ENCODE measurements around the gene NIF3L1. TPM values are rescaled to one million over a fixed set of nuclear protein-coding genes. Genes with fewer than 3 reads are reported as not detected.

The NIF3L1 gene
- total and polyA plus RNA-seq, 9 of the 15 experiments (the other 6 are each of a cell fraction or from before 2014, with no cell fraction given): 26.7 to 89.5 (median 45.6) TPM

- POLR2A ChIA-PET: interaction anchor here (1.5 kb wide), 1 partner anchor 10 kb away, joined by 5 read pairs; the partner anchor contains the start of genes NIF3L1 and PPIL3
- TF ChIP-seq BACH1 (tag; IDR thresholded peaks at IDR 0.05): no peak
- TF ChIP-seq C11orf30 (IDR thresholded peaks at IDR 0.05; ENCODE audit: low read depth): 0 out of 2 replicates have a peak, but pooled peaks have one; percentile 50
- peak; percentile 35; the same call in 1 of the 2 replicates for TF ChIP-seq MAFF (IDR thresholded peaks at IDR 0.05; ENCODE audit: low read length)
- TF ChIP-seq ETV1 (tag; conservative IDR thresholded peaks at IDR 0.05; ENCODE audit: low read depth): no peak
- no peak for TF ChIP-seq ZNF449 (CRISPR knock-in tag; IDR thresholded peaks at IDR 0.05)
- no peak for TF ChIP-seq ZNF124 (CRISPR knock-in tag; IDR thresholded peaks at IDR 0.05)
- TF ChIP-seq ZBTB33 (CRISPR knock-in tag; IDR thresholded peaks at IDR 0.05): no peak
- TF ChIP-seq, protein P1, sequence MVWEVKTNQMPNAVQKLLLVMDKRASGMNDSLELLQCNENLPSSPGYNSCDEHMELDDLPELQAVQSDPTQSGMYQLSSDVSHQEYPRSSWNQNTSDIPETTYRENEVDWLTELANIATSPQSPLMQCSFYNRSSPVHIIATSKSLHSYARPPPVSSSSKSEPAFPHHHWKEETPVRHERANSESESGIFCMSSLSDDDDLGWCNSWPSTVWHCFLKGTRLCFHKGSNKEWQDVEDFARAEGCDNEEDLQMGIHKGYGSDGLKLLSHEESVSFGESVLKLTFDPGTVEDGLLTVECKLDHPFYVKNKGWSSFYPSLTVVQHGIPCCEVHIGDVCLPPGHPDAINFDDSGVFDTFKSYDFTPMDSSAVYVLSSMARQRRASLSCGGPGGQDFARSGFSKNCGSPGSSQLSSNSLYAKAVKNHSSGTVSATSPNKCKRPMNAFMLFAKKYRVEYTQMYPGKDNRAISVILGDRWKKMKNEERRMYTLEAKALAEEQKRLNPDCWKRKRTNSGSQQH (CRISPR knock-in tag; IDR thresholded peaks at IDR 0.05): no peak
- TF ChIP-seq, protein P2, sequence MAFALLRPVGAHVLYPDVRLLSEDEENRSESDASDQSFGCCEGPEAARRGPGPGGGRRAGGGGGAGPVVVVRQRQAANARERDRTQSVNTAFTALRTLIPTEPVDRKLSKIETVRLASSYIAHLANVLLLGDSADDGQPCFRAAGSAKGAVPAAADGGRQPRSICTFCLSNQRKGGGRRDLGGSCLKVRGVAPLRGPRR (CRISPR knock-in tag; IDR thresholded peaks at IDR 0.05): no peak
- TF ChIP-seq ZNF316 (IDR thresholded peaks at IDR 0.05): peak; percentile 68
- TF ChIP-seq NR2F6 (CRISPR knock-in tag; IDR thresholded peaks at IDR 0.05): no peak
- no peak for TF ChIP-seq CBFA2T3 (IDR thresholded peaks at IDR 0.05)
- TF ChIP-seq XRCC5 (IDR thresholded peaks at IDR 0.05; ENCODE audit: low read depth, low read length): no peak
- peak; percentile 17; the same call in 1 of the 2 replicates for TF ChIP-seq MAFG (tag; conservative IDR thresholded peaks at IDR 0.05)
- TF ChIP-seq, protein P3, sequence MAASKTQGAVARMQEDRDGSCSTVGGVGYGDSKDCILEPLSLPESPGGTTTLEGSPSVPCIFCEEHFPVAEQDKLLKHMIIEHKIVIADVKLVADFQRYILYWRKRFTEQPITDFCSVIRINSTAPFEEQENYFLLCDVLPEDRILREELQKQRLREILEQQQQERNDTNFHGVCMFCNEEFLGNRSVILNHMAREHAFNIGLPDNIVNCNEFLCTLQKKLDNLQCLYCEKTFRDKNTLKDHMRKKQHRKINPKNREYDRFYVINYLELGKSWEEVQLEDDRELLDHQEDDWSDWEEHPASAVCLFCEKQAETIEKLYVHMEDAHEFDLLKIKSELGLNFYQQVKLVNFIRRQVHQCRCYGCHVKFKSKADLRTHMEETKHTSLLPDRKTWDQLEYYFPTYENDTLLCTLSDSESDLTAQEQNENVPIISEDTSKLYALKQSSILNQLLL (CRISPR knock-in tag; IDR thresholded peaks at IDR 0.05; ENCODE audit: borderline replicate concordance): no peak
- TF ChIP-seq KAT2B (IDR thresholded peaks at IDR 0.05; ENCODE audit: low read depth, low read length): no peak
Observed at GRCh38 chr2:200899482-200899881, 10.3 kb downstream of the NIF3L1 start.

More at GRCh38 chr2:200899482-200899881, 10.3 kb downstream of the NIF3L1 start:
- Histone ChIP-seq H3K4me2 (ENCODE audit: insufficient read depth, low read length) (no peak overlapping the region), H2AFZ (ENCODE audit: low read depth, low read length) (no peak overlapping the region), H3K36me3 (ENCODE audit: control insufficient read depth, insufficient read depth, low read length) (peaks cover 89% of the 10 kb centered on the region), H3K27me3 (ENCODE audit: control insufficient read depth in 2 of 2, insufficient read depth in 2 of 2, low read length in 2 of 2) (no peaks in the 10 kb centered on the region), H3K4me1 (replicated peaks in 1 of 2; ENCODE audit: control insufficient read depth in 2 of 2, insufficient read depth in 2 of 2, low read length in 2 of 2) (no peaks in the 10 kb centered on the region), H3K9me3 (replicated peaks; ENCODE audit: control insufficient read depth, insufficient read depth, low read depth, low read length) (no peaks in the 10 kb centered on the region), H3K27ac (ENCODE audit: extremely low read depth, low read depth, low read length) (no peak overlapping the region), H4K20me1 (replicated peaks; ENCODE audit: control insufficient read depth, insufficient read depth, low read length) (no peaks in the 10 kb centered on the region), H3K9ac (ENCODE audit: insufficient read depth in 1 of 2, low read depth in 2 of 2, low read length in 2 of 2) (no peak overlapping the region), H3K9me1 (ENCODE audit: control insufficient read depth, insufficient read depth, low read length) (no peaks in the 10 kb centered on the region), H3K4me3 (no peak overlapping the region), H3K79me2 (ENCODE audit: control insufficient read depth, insufficient read depth, low read length) (no peaks in the 10 kb centered on the region)
- CTCF ChIA-PET (ENCODE audit: low intra/inter-chr PET ratio): no interaction called here
- DNase-seq (ENCODE audit: extremely low read depth in 1 of 4, low spot score in 3 of 4) (no peak), ATAC-seq (no peak), FAIRE-seq (no peak)
- in situ Hi-C loops (cut with MboI): no loop called here
- no TSS peak for BruUV-seq (replicated peaks)
- intact Hi-C loops (cut with micrococcal nuclease): no loop called here

All from K562 (cell line).